Suppressor macrophage (primary cell): ENCODE data around the gene HLF.

Experiments used
- DNase-seq, 4 experiments: peaks; one replicate each; pipeline ENCODE4 v3.0.0-alpha.2; 2020 to 2022

HLF gene

GRCh38 chr17:55275894-55276804 lies 11.4 kb downstream of the HLF start:
- no peak for DNase-seq

DNA sequence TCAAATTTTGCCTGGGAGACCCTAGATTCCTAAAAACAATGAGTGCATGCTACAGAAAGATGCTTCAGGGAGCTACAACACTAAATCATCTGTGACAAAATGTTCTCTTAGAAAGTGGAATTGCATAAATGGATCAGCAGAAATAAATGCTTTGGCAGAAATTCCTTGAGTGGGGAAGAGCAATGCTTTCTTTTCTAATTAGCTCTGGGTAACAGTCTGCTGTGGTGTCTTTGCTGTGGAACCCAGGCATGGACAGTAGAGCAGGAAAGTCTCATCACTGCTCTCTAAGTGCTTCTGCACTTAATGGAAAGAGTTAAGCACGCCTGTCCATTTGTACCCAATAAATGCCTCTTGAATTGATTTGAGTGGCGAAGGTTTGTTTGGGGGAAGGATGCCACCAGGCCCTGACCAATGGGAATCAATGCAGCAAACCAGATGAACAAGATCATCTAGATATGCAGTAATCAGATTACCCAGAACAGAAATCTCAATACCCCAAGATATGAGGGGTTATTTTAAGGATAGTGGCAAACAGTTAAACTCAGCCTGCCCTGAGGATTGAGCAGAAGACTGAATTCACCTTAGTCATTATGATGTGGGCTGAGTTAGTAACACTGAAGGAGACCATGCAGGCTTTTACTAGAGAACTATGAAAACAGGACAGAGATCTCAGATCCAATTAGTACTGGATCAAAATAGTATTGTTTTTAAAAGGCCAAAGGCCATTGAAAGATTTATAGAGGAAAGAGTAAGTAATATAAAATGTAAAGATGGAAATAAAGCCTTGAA lies 13.6 kb downstream of the HLF start:
- DNase-seq = no peak

- no peak for DNase-seq
These were observed 14.4 kb downstream of the HLF start for GRCh38 chr17:55279203-55279602.

DNA sequence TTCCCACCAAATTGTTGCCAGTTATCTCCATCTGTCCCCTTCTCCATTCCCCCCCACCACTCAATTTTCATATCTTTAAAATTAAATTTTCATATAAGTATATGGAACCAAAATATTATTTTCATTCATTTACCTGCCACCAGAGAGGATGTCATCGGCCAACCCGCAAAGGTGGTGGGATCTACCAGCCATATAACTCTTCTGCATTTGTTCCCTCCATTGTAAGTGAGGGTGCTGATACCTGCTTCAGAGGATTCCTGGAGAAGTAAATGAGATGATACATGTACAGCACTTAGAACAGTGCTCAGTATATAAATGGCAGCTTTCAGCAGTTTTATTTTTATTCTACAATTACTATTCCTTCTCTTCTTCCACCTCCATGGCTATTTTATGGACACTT lies 15.0 kb downstream of the HLF start:
- no peak for DNase-seq

DNA sequence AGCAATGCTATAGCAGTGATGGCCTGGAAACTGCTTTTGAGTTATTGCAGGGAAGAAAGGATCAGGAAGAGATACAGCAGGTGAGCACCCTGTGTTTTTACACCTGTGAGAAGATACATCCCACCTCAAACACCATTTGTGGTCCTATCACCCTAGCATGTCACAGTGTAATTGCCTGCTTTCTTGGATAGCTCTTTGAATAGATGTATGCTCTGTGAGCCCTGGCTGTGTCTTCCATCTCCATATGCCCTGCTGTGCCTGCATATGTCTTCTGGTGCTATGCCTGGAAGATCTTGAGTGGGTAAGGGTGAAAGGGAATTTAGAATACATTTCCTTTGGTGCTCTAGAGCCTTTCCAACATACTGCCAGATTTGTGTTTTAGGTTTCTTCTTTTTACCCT lies 15.5 kb downstream of the HLF start:
- no peak for DNase-seq

DNA sequence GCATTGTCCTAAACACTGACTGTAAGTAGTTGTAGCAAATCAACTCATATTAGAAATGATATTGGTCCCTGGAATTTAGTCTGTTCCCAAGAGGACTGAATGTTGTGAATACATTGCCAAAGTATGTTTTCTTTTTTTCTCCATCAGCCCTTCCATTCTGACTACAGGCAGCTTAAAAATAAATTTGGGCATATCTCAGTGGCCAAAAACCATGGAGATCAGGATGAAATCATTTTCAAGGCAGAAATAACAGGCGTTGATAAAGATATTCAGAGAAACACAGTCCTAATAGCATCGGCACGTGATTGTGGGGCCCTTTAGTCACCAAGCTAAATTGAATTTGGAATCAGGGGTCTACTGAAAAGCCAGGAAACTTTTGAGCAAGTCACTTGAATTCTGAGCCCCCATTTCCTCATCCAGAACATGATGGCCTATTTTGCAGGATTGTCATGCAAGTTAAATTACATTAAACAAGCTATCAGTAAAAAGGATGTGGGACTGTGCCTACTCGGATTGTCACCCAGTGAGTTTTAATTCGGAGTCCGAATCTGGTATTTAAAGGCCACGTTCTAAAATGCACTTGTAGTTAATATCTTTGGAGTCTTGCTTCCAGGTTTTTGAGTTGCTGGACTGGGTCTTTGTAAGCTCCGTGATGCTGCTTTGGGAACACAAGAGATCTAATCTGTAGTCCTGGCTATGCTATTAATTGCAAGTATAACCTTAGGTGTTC lies 17.1 kb downstream of the HLF start:
- DNase-seq = no peak

GRCh38 chr17:55282379-55282702 lies 17.6 kb downstream of the HLF start:
- no peak for DNase-seq

GRCh38 chr17:55282741-55283140 lies 18.0 kb downstream of the HLF start:
- no peak for DNase-seq

GRCh38 chr17:55283256-55283965 lies 18.7 kb downstream of the HLF start:
- DNase-seq = no peak

GRCh38 chr17:55284001-55284884 lies 19.5 kb downstream of the HLF start:
- no peak for DNase-seq

GRCh38 chr17:55284944-55285339 lies 20.2 kb downstream of the HLF start:
- no peak for DNase-seq

GRCh38 chr17:55285340-55286301 lies 20.9 kb downstream of the HLF start:
- no peak for DNase-seq

DNA sequence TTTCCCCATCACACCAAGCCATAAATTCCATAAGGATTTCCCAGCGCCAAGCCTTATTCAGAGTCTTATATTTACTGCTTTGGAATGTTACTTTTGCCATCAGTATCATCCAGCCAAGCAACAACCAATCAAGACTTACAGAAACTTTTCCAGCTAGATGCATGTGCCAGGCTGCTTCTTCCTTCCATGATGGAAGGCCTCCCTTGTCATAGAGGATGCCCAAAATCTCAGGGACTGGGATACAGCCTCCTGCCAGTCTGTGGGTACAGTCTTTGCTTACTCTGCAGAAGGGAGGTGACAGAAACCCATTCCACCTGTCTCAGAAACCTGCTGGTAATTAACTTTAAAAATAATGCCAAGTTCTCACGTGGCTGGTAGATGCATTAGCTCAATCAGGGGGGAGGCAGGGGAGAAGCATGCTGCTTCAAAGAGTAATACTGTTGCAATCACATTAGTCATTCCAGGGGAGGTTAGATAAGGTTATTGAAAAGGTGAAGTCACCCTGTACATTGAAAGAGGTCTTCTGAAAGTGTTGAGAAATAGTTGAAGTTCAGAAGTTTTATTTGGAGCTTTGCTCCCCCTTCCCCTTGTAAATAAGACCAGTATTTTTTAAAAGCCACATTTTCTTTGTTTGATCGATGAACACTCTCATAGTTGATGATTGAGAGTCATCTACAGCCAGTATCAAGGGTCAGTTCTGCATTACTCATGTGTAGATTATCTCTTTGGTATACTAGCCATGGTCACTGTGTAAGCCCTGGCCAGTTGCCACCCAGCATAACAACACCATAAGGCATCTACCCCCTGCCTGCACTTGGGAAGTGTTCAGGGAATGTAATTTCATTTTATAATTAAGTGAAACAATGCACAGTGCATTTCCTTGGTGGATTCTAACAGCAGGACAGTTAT lies 22.2 kb downstream of the HLF start:
- peak in 2 of 4 experiments; percentile 3 to 9 for DNase-seq

- no peak for DNase-seq
These were observed 23.8 kb downstream of the HLF start for GRCh38 chr17:55288356-55289105.

DNA sequence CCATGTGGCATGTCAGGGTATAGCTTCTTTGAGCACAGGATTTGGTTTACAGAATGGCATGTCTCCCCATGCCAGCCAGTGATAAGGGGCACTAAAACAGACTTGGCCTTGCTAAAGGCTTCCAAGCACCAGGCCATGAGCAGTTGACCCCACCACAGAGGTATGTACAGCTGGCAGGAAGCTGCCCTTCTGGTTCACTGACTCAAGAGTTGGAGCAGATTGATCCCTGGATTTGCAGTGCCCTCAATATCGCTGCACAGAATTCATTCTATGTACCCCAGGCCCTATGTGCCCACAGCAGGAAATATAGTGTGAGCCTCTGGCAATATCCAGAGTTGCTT lies 24.3 kb downstream of the HLF start:
- DNase-seq = no peak

DNA sequence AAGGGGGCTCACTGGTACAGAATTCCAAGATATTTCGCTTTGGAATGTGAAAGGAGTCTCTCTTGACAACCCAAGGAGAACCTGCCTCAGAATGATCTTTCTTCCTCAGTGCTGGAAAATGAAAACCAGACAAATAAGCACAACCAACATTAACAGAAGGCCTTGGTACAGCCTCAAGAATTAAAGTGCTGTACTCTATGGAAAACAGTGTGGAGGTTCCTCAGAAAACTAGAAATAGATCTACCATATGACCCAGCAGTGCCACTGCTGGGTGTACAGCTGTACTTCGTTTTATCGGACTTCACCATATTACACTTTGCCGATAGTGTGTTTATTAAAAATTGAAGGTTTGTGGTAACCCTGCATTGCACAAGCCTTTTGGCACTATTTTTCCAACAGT lies 25.2 kb downstream of the HLF start:
- no peak for DNase-seq

DNA sequence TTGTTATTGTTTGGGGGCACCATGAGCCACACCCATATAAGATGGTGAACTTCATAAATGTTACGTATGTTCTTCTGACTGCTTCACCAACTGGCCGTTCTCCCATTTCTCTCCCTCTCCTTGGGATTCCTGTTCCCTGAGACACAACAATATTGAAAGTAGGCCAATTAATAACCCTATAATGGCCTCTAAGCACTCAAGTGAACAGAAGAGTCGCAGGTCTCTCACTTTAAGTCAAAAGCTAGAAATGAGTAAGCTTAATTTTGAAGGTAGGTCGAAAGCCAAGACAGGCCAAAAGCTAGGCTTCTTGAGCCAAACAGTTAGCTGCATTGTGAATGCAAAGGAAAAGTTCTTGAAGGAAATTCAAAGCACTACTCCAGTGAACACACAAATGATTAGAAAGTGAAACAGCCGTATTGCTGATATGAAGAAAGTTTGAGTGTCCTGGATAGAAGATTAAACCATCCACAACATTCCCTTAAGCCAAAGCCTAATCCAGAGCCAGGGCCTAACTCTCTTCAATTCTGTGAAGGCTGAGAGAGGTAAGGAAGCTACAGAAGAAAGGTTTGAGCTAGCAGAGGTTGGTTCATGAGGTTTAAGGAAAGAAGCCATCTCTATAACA lies 25.8 kb downstream of the HLF start:
- DNase-seq = no peak

DNA sequence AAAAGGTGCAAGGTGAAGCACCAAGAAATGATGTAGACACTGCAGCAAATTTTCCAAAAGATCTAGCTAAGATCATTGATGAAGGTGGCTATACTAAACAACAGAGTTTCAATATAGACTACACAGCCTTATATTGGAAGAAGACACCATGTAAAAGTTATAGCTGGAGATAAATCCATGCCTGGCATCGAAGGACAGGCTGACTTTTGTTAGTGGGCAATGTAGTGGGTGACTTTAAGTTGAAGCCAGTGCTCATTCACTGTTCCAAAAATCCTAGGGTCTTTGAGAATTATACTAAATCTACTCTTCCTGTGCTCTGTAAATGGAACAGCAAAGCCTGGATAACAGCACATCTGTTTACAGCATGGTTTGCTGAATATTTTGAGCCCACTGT lies 26.4 kb downstream of the HLF start:
- DNase-seq = no peak
